C4-2B (cell line): Measurements from ENCODE around the gene TCEA2.

Source experiments
- CTCF ChIP-seq: fragments of 450-650 bp; conservative IDR thresholded peaks from 2 replicates; pipeline ENCODE4 v1.5.1; 2017; ENCODE audit warnings: mild to moderate bottlenecking
- ZFX ChIP-seq: fragments of 450-650 bp; IDR thresholded peaks from 2 replicates; pipeline ENCODE4 v1.6.1; 2017

GRCh38 chr20:64031822-64032314, 31.1 kb upstream of the TCEA2 start:
- TF ChIP-seq CTCF (no peak), ZFX (no peak)
